Measurements from ENCODE around the gene ETDB. TPM values are rescaled to one million over a fixed set of nuclear protein-coding genes. Genes with fewer than 3 reads are reported as not detected.
"Not testable (repeated sequence)": the region's sequence is repeated elsewhere in the genome, so short reads cannot be mapped to it uniquely, and the experiment has no call there.

ETDB gene
- total RNA-seq: not detected
- long read RNA-seq, donor 1: 0 reads
- long read RNA-seq, donor 2: 0 reads

GRCh38 chrX:135120056-135120576, at the start of gene ETDB:
TSS of gene ETDB (minus strand) at chrX:135120526. CDS start at chrX:135119261, 1,265 bp downstream.
- DNase-seq (ENCODE audit: low spot score); intact Hi-C loops (cut with DNase I): not testable (repeated sequence)

- intact Hi-C loops (cut with DNase I); DNase-seq (ENCODE audit: low spot score): not testable (repeated sequence)
Measured at GRCh38 chrX:135169534-135169933, 49.2 kb upstream of the ETDB start.

- DNase-seq (ENCODE audit: low spot score): no peak
- intact Hi-C loops (cut with DNase I): no loop called here
Measured at GRCh38 chrX:135168486-135168885, 48.2 kb upstream of the ETDB start.

GRCh38 chrX:135154688-135155087, 34.4 kb upstream of the ETDB start:
- intact Hi-C loops (cut with DNase I): not testable (repeated sequence)

GRCh38 chrX:135126145-135126544, 5.8 kb upstream of the ETDB start:
- DNase-seq (ENCODE audit: low spot score); intact Hi-C loops (cut with DNase I): not testable (repeated sequence)

More at GRCh38 chrX:135154688-135155087, 34.4 kb upstream of the ETDB start:
- not testable (repeated sequence) for DNase-seq (ENCODE audit: low spot score)

- intact Hi-C loops (cut with DNase I); DNase-seq (ENCODE audit: low spot score): not testable (repeated sequence)
Measured at GRCh38 chrX:135116064-135116463, 4.3 kb downstream of the ETDB start.

- DNase-seq (ENCODE audit: low spot score): no peak
- intact Hi-C loops (cut with DNase I): no loop called here
Measured at GRCh38 chrX:135114392-135114791, 5.9 kb downstream of the ETDB start.

- intact Hi-C loops (cut with DNase I): no loop called here
- no peak for DNase-seq (ENCODE audit: low spot score)
Measured at GRCh38 chrX:135112743-135113142, 7.6 kb downstream of the ETDB start.

GRCh38 chrX:135112096-135112729, 8.1 kb downstream of the ETDB start:
- DNase-seq (ENCODE audit: low spot score): no peak
- intact Hi-C loops (cut with DNase I): no loop called here

- no peak for DNase-seq (ENCODE audit: low spot score)
- intact Hi-C loops (cut with DNase I): no loop called here
Measured at GRCh38 chrX:135109554-135109953, 10.8 kb downstream of the ETDB start.

GRCh38 chrX:135099493-135099783, 20.9 kb downstream of the ETDB start:
- no peak for DNase-seq (ENCODE audit: low spot score)
- intact Hi-C loops (cut with DNase I): no loop called here

GRCh38 chrX:135097196-135097744, 23.1 kb downstream of the ETDB start:
- intact Hi-C loops (cut with DNase I); DNase-seq (ENCODE audit: low spot score): not testable (repeated sequence)

- intact Hi-C loops (cut with DNase I): no loop called here
- DNase-seq (ENCODE audit: low spot score): no peak
Measured at GRCh38 chrX:135095715-135096114, 24.6 kb downstream of the ETDB start.

- intact Hi-C loops (cut with DNase I): no loop called here
- DNase-seq (ENCODE audit: low spot score): no peak
Measured at GRCh38 chrX:135094726-135095125, 25.6 kb downstream of the ETDB start.

GRCh38 chrX:135089126-135089525, 31.2 kb downstream of the ETDB start:
- DNase-seq (ENCODE audit: low spot score): no peak
- intact Hi-C loops (cut with DNase I): loop anchor here in 1 of 2 donors (5.0 kb wide), 1 partner anchor 127 kb away; no protein-coding TSS in a partner anchor

- intact Hi-C loops (cut with DNase I): loop anchor here in 1 of 2 donors (5.0 kb wide), 1 partner anchor 126 kb away; no protein-coding TSS in a partner anchor
- no peak for DNase-seq (ENCODE audit: low spot score)
Measured at GRCh38 chrX:135087867-135088266, 32.5 kb downstream of the ETDB start.

- intact Hi-C loops (cut with DNase I): loop anchor here in 1 of 2 donors (5.0 kb wide), 1 partner anchor 124 kb away; no protein-coding TSS in a partner anchor
- no peak for DNase-seq (ENCODE audit: low spot score)
Measured at GRCh38 chrX:135086197-135086854, 34.0 kb downstream of the ETDB start.

GRCh38 chrX:135081693-135082404, 38.5 kb downstream of the ETDB start:
- no peak for DNase-seq (ENCODE audit: low spot score)
- intact Hi-C loops (cut with DNase I): no loop called here
